ENCODE measurements around the gene PRRC2C. TPM values are rescaled to one million over a fixed set of nuclear protein-coding genes. Genes with fewer than 3 reads are reported as not detected.

Gene PRRC2C
- total RNA-seq, 1 experiment from 2014 or later = 136 TPM

GRCh38 chr1:171627020-171627419 lies 141.7 kb downstream of the PRRC2C start:
- Histone ChIP-seq H3K4me3 (no peak overlapping the region), H2AFZ (no peak overlapping the region), H3K79me2 (ENCODE audit: low read depth) (no peaks in the 10 kb centered on the region), H3K4me1 (replicated peaks; ENCODE audit: insufficient read depth) (no peaks in the 10 kb centered on the region), H3K4me2 (no peak overlapping the region), H3K27ac (no peak overlapping the region), H3K27me3 (ENCODE audit: insufficient read depth, low read depth) (peaks cover 13% of the 10 kb centered on the region; the same call in 1 of the 2 replicates), H3K9me3 (ENCODE audit: insufficient read depth, low read depth) (no peaks in the 10 kb centered on the region), H3K9me2 (ENCODE audit: insufficient read depth) (no peaks in the 10 kb centered on the region), H4K20me1 (ENCODE audit: insufficient read depth) (no peaks in the 10 kb centered on the region), H3K36me3 (ENCODE audit: low read depth) (no peaks in the 10 kb centered on the region), H3F3A (ENCODE audit: insufficient read depth, low read depth) (no peaks in the 10 kb centered on the region)
- intact Hi-C loops (cut with micrococcal nuclease; ENCODE audit: unreplicated experiment) = no loop called here
- CTCF ChIA-PET = no interaction called here
- TF ChIP-seq EZH2 (IDR thresholded peaks at IDR 0.05; ENCODE audit: low read depth) = no peak
- no peak for TF ChIP-seq CTCF (conservative IDR thresholded peaks at IDR 0.05)
- POLR2A ChIA-PET (ENCODE audit: unreplicated experiment) = no interaction called here
- no TSS peak for BruUV-seq (replicated peaks)
- DNase-seq = no peak

DNA sequence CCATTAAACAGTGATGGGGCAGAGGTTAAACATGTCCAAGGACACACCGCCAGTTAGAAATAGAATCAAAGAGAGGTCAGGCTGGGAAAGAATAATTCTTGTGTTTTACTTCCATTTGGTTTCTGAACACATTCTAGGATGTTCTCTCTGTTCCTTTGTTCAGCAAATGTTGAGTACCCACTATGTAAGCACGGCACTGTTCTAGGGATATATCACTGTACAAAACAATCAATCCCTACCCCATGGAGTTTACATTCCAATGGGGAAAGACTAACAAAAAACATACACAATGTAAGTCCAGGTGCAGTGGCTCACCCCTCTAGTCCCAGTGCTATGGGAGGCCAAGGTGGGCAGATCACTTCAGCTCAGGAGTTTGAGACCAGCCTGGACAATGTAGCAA lies 142.9 kb downstream of the PRRC2C start:
- ChIA-PET CTCF (no interaction called here), POLR2A (ENCODE audit: unreplicated experiment) (no interaction called here)
- BruUV-seq (replicated peaks) = no TSS peak
- no peak for TF ChIP-seq CTCF (conservative IDR thresholded peaks at IDR 0.05)
- no peak for TF ChIP-seq EZH2 (IDR thresholded peaks at IDR 0.05; ENCODE audit: low read depth)
- Histone ChIP-seq H3K4me2 (no peak overlapping the region), H3K79me2 (ENCODE audit: low read depth) (no peaks in the 10 kb centered on the region), H3K4me3 (no peak overlapping the region), H3K9me2 (ENCODE audit: insufficient read depth) (no peaks in the 10 kb centered on the region), H3K9me3 (ENCODE audit: insufficient read depth, low read depth) (no peaks in the 10 kb centered on the region), H3K27ac (no peak overlapping the region), H3K4me1 (replicated peaks; ENCODE audit: insufficient read depth) (no peaks in the 10 kb centered on the region), H3F3A (ENCODE audit: insufficient read depth, low read depth) (no peaks in the 10 kb centered on the region), H3K27me3 (ENCODE audit: insufficient read depth, low read depth) (peaks cover 17% of the 10 kb centered on the region; the same call in 1 of the 2 replicates), H3K36me3 (ENCODE audit: low read depth) (no peaks in the 10 kb centered on the region), H4K20me1 (ENCODE audit: insufficient read depth) (no peaks in the 10 kb centered on the region), H2AFZ (no peak overlapping the region)
- intact Hi-C loops (cut with micrococcal nuclease; ENCODE audit: unreplicated experiment) = no loop called here
- no peak for DNase-seq

DNA sequence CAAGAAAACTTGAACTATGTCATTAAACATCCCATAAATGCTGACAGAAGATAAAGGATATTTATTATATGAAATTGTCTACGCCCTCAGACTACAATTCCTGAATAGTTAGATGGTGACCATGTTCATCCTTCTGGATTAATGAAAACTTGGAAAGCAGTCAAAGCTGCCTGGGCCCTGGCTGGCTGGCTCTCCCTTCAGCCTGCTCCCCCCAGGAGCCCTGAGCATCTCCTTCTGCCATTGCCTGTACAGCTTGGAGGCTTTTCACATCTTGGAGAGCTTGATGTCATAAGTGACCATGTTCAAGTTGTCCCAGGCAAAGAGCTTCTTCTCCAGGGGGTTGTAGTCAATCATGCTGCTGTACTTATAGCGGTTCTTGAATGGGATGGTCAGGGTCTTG lies 150.3 kb downstream of the PRRC2C start:
- Histone ChIP-seq H4K20me1 (ENCODE audit: insufficient read depth) (no peaks in the 10 kb centered on the region), H3K27ac (no peak overlapping the region), H3K4me3 (no peak overlapping the region), H2AFZ (no peak overlapping the region), H3K9me3 (ENCODE audit: insufficient read depth, low read depth) (no peaks in the 10 kb centered on the region), H3K27me3 (ENCODE audit: insufficient read depth, low read depth) (peaks cover 28% of the 10 kb centered on the region), H3F3A (ENCODE audit: insufficient read depth, low read depth) (no peaks in the 10 kb centered on the region), H3K79me2 (ENCODE audit: low read depth) (no peaks in the 10 kb centered on the region), H3K36me3 (ENCODE audit: low read depth) (no peaks in the 10 kb centered on the region), H3K4me1 (replicated peaks; ENCODE audit: insufficient read depth) (no peaks in the 10 kb centered on the region), H3K9me2 (ENCODE audit: insufficient read depth) (no peaks in the 10 kb centered on the region), H3K4me2 (no peak overlapping the region)
- no TSS peak for BruUV-seq (replicated peaks)
- DNase-seq = no peak
- TF ChIP-seq EZH2 (IDR thresholded peaks at IDR 0.05; ENCODE audit: low read depth) = no peak
- TF ChIP-seq CTCF (conservative IDR thresholded peaks at IDR 0.05) = no peak
- ChIA-PET POLR2A (ENCODE audit: unreplicated experiment) (no interaction called here), CTCF (no interaction called here)
- intact Hi-C loops (cut with micrococcal nuclease; ENCODE audit: unreplicated experiment) = no loop called here

Measured in PC-9 (cell line).